Liver (tissue), 3 donors: ENCODE results near the gene ZPBP2.

Experiments used
- ATF3 ChIP-seq: IDR thresholded peaks from 2 replicates; pipeline ENCODE4 v1.6.1; 2016; ENCODE audit warnings: antibody characterized with exemption
- CTCF ChIP-seq: fragments of 150-350 bp; IDR thresholded peaks from 2 replicates; pipeline ENCODE4 v1.5.1; 2017; ENCODE audit warnings: improper control_type of control experiment, low read depth, low read length; ENCODE audit not compliant: missing input control
- FOXA1 ChIP-seq: IDR thresholded peaks from 2 replicates; pipeline ENCODE4 v1.6.1; 2016; ENCODE audit warnings: antibody characterized with exemption
- HNF4G ChIP-seq: IDR thresholded peaks from 2 replicates; pipeline ENCODE4 v1.6.1; 2016; ENCODE audit warnings: antibody characterized with exemption
- JUND ChIP-seq, 2 donors: IDR thresholded peaks; 2 replicates each; pipeline ENCODE4 v1.6.1; 2016; ENCODE audit warnings: antibody characterized with exemption in 2 of 2
- MAX ChIP-seq: IDR thresholded peaks from 2 replicates; pipeline ENCODE4 v1.6.1; 2016; ENCODE audit warnings: antibody characterized with exemption
- NR2F2 ChIP-seq: IDR thresholded peaks from 2 replicates; pipeline ENCODE4 v1.6.1; 2016; ENCODE audit warnings: antibody characterized with exemption
- RAD21 ChIP-seq, 2 donors: IDR thresholded peaks; 2 replicates each; pipeline ENCODE4 v1.6.1; 2016; ENCODE audit warnings: antibody characterized with exemption in 2 of 2, mild to moderate bottlenecking in 2 of 2
- REST ChIP-seq: IDR thresholded peaks from 2 replicates; pipeline ENCODE4 v1.6.1; 2016; ENCODE audit warnings: antibody characterized with exemption, mild to moderate bottlenecking
- RXRA ChIP-seq, 2 donors: IDR thresholded peaks; 2 replicates each; pipeline ENCODE4 v1.6.1; 2017 to 2018; ENCODE audit warnings: antibody characterized with exemption in 2 of 2, mild to moderate bottlenecking in 1 of 2
- SP1 ChIP-seq: IDR thresholded peaks from 2 replicates; pipeline ENCODE4 v1.6.1; 2018; ENCODE audit warnings: antibody characterized with exemption, mild to moderate bottlenecking
- TAF1 ChIP-seq: conservative IDR thresholded peaks from 2 replicates; pipeline ENCODE4 v1.6.1; 2016; ENCODE audit warnings: antibody characterized with exemption, mild to moderate bottlenecking
- ZBTB33 ChIP-seq: IDR thresholded peaks from 2 replicates; pipeline ENCODE4 v1.6.1; 2016; ENCODE audit warnings: antibody characterized with exemption
- donor health status: healthy.
- donor health status: healthy.

- TF ChIP-seq CTCF = no peak
- no peak for TF ChIP-seq SP1
- no peak for TF ChIP-seq FOXA1
- no peak for TF ChIP-seq TAF1
- no peak for TF ChIP-seq RXRA (IDR thresholded peaks at IDR 0.05)
- TF ChIP-seq MAX = no peak
- no peak for TF ChIP-seq NR2F2
- no peak for TF ChIP-seq ZBTB33
- no peak for TF ChIP-seq REST
- no peak for TF ChIP-seq ATF3
- TF ChIP-seq JUND (IDR thresholded peaks at IDR 0.05) = no peak
- TF ChIP-seq RAD21 (IDR thresholded peaks at IDR 0.05) = no peak
- TF ChIP-seq HNF4G = no peak
Measured at GRCh38 chr17:39822051-39822451, 46.0 kb upstream of the ZPBP2 start.
